Measurements from ENCODE around the gene MYH11.

DNA sequence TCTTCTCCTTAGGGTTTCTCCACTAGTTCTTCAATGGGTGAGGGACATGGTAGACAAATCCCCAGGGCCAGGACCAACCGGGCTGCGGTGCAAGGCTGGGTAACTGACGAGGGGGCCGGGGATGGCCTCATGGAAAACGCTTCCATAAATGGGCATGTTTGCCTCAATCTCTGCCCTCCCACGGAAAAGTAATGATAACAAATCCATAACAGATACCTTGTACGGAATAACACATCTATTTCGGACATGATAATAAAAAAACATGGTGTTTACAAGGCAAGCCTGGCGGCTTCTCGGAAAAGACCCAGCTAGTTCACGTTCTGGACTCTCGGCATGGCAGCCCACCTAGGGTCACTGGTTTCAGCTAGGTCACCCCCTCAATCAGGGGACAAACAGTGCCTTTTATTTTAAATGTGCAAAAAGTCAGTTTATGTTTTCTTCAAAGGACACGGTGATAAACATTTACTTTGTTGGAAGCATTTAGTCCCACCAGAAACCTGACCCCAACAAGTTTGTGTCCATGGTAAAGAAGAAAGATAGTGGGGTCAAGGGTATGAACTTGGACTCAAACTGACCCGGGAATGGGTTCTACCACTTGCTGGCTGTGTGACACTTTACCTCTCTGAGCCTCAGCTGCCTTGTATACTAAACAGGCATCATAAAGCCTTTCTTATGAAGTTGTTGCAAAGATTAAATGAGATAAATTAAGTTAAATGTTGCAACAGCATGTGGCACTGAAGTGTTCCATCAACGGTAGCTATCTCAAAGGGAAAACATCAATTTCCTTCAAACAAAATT is 1.7 kb downstream of the MYH11 start:
- TF ChIP-seq CTCF (IDR thresholded peaks at IDR 0.05) (no peak), POLR2A (IDR thresholded peaks at IDR 0.05) (no peak), POLR2AphosphoS5 (IDR thresholded peaks at IDR 0.05) (peak; percentile 4)

Measured in prostate gland (tissue), 2 donors.